Upper lobe of right lung (tissue), 1 donor: ENCODE measurements around the gene MRPL43. TPM values are rescaled to one million over a fixed set of nuclear protein-coding genes. Genes with fewer than 3 reads are reported as not detected.

ENCODE experiments used
- ATAC-seq: fragments of 200-7000 bp; cut with Tn5 transposase; one replicate; pipeline ENCODE4 v1.9.1; 2020; ENCODE audit warnings: mild to moderate bottlenecking, moderate library complexity
- DNase-seq: peaks from one replicate; pipeline ENCODE4 v3.0.0-alpha.2; 2020
- H3K27ac ChIP-seq: fragments of 200-600 bp; one replicate; pipeline ENCODE4 v1.8.0; 2022
- H3K27me3 ChIP-seq: fragments of 200-600 bp; one replicate; pipeline ENCODE4 v1.8.0; 2022; ENCODE audit warnings: mild to moderate bottlenecking
- H3K36me3 ChIP-seq: fragments of 200-600 bp; one replicate; pipeline ENCODE4 v1.8.0; 2022
- H3K4me1 ChIP-seq: fragments of 200-600 bp; one replicate; pipeline ENCODE4 v1.8.0; 2022
- H3K4me3 ChIP-seq: fragments of 200-600 bp; one replicate; pipeline ENCODE4 v1.8.0; 2022; ENCODE audit warnings: mild to moderate bottlenecking
- H3K9me3 ChIP-seq: fragments of 200-600 bp; one replicate; pipeline ENCODE4 v1.8.0; 2022
- CTCF ChIP-seq: fragments of 200-600 bp; IDR thresholded peaks from one replicate; pipeline ENCODE4 v1.8.0; 2022; ENCODE audit warnings: antibody characterized with exemption
- intact Hi-C: fragments of 100-400 bp; cut with DNase I; formaldehyde crosslinking; loops from one replicate; pipeline ENCODE4 v1.11.0; 2022
- total RNA-seq: library from RNA; stranded (reverse); fragmentation: NEBNext Ultra II Directional; extraction: Animal tissue kit (Norgen Biotek cat#: 25700); gene quantifications from one replicate; pipeline ENCODE4 v1.2.1, GENCODE V29; 2021
- donor health status: DM: no; HTN: yes; CAD: no; lungs with severe emphysema.

Gene MRPL43
- total RNA-seq, 1 donor from 2014 or later, result 60.5 TPM

- peak overlapping the region; percentile 92 for H3K4me3 ChIP-seq
- ATAC-seq, result peak; percentile 81
- H3K36me3 ChIP-seq, result peaks cover 18% of the 10 kb centered on the region
- DNase-seq, result peak; percentile 93
- peak overlapping the region; percentile 99 for H3K27ac ChIP-seq
- H3K9me3 ChIP-seq, result no peaks in the 10 kb centered on the region
- TF ChIP-seq CTCF, result peak; percentile 95
- no peaks in the 10 kb centered on the region for H3K27me3 ChIP-seq
- H3K4me1 ChIP-seq, result peaks cover 43% of the 10 kb centered on the region
- intact Hi-C loops, result no loop called here
Measured at GRCh38 chr10:100998991-100999741, 11.9 kb upstream of the MRPL43 start.

- peaks cover 43% of the 10 kb centered on the region for H3K4me1 ChIP-seq
- DNase-seq, result peak; percentile 92
- intact Hi-C loops, result no loop called here
Measured at GRCh38 chr10:100998183-100998990, 11.1 kb upstream of the MRPL43 start.

GRCh38 chr10:100997360-100998182 is 10.3 kb upstream of the MRPL43 start:
- Histone ChIP-seq H3K27ac (peak overlapping the region; percentile 99), H3K27me3 (no peaks in the 10 kb centered on the region), H3K4me1 (peaks cover 43% of the 10 kb centered on the region), H3K4me3 (peak overlapping the region; percentile 92), H3K9me3 (no peaks in the 10 kb centered on the region), H3K36me3 (peaks cover 12% of the 10 kb centered on the region)
- peak; percentile 94 for DNase-seq
- peak; percentile 93 for TF ChIP-seq CTCF
- intact Hi-C loops, result no loop called here
- peak; percentile 71 for ATAC-seq

More at GRCh38 chr10:100998183-100998990, 11.1 kb upstream of the MRPL43 start:
- no peaks in the 10 kb centered on the region for H3K9me3 ChIP-seq
- peak overlapping the region; percentile 92 for H3K4me3 ChIP-seq
- no peak for TF ChIP-seq CTCF
- H3K36me3 ChIP-seq, result peaks cover 12% of the 10 kb centered on the region
- H3K27ac ChIP-seq, result peak overlapping the region; percentile 99
- no peaks in the 10 kb centered on the region for H3K27me3 ChIP-seq
- ATAC-seq, result peak; percentile 48

- DNase-seq (peak; percentile 76), ATAC-seq (peak; percentile 22)
- H3K4me3 ChIP-seq, result peak overlapping the region; percentile 92
- H3K27ac ChIP-seq, result peak overlapping the region; percentile 99
- H3K36me3 ChIP-seq, result peaks cover 14% of the 10 kb centered on the region
- peaks cover 36% of the 10 kb centered on the region for H3K4me1 ChIP-seq
- TF ChIP-seq CTCF, result no peak
- intact Hi-C loops, result no loop called here
- no peaks in the 10 kb centered on the region for H3K9me3 ChIP-seq
- no peaks in the 10 kb centered on the region for H3K27me3 ChIP-seq
Measured at GRCh38 chr10:100996678-100997359, 9.5 kb upstream of the MRPL43 start.

- no peak overlapping the region for H3K4me3 ChIP-seq
- intact Hi-C loops, result no loop called here
- ATAC-seq (no peak), DNase-seq (no peak)
- H3K27ac ChIP-seq, result no peak overlapping the region
- TF ChIP-seq CTCF, result no peak
- H3K36me3 ChIP-seq, result peaks cover 27% of the 10 kb centered on the region
- no peaks in the 10 kb centered on the region for H3K27me3 ChIP-seq
- peaks cover 20% of the 10 kb centered on the region for H3K4me1 ChIP-seq
- no peaks in the 10 kb centered on the region for H3K9me3 ChIP-seq
Measured at GRCh38 chr10:100995181-100995580, 7.9 kb upstream of the MRPL43 start.
